Skin of body (tissue), 2 donors: ENCODE data around the gene NSL1. TPM values are rescaled to one million over a fixed set of nuclear protein-coding genes. Genes with fewer than 3 reads are reported as not detected.
"Not testable (repeated sequence)": the region's sequence is repeated elsewhere in the genome, so short reads cannot be mapped to it uniquely, and the experiment has no call there.

ENCODE experiments used
- DNase-seq: peaks from one replicate; lab custom pipeline; 2025; lab: John Stamatoyannopoulos, UW
- total RNA-seq: library from RNA; depleted of rRNA; stranded (reverse); fragments of >200 nt; gene quantifications from one replicate; pipeline ENCODE4 v1.2.3, GENCODE V29; 2014

Gene NSL1
- 29.6 TPM for total RNA-seq

- peak; percentile 94 for DNase-seq
Measured at GRCh38 chr1:212791676-212792395, at the start of gene NSL1, which contains the start of gene TATDN3. Gene NSL1 (minus strand): TSS chr1:212791777. CDS start chr1:212791763, 14 bp downstream. Gene TATDN3 (plus strand): TSS chr1:212791894. CDS start chr1:212791922, 28 bp downstream.

GRCh38 chr1:212838145-212838544, 46.6 kb upstream of the NSL1 start:
- DNase-seq, result no peak

- not testable (repeated sequence) for DNase-seq
Measured at GRCh38 chr1:212833211-212834207, 41.9 kb upstream of the NSL1 start.

GRCh38 chr1:212828395-212828794, 36.8 kb upstream of the NSL1 start:
- DNase-seq, result no peak

- no peak for DNase-seq
Measured at GRCh38 chr1:212827831-212828278, 36.3 kb upstream of the NSL1 start.

- no peak for DNase-seq
Measured at GRCh38 chr1:212827171-212827776, 35.7 kb upstream of the NSL1 start.

- DNase-seq, result no peak
Measured at GRCh38 chr1:212825798-212826452, 34.3 kb upstream of the NSL1 start.

GRCh38 chr1:212824201-212824600, 32.6 kb upstream of the NSL1 start:
- DNase-seq, result no peak

GRCh38 chr1:212822956-212823355, 31.4 kb upstream of the NSL1 start:
- DNase-seq, result no peak

- no peak for DNase-seq
Measured at GRCh38 chr1:212820969-212821368, 29.4 kb upstream of the NSL1 start.

- DNase-seq, result no peak
Measured at GRCh38 chr1:212819726-212820125, 28.1 kb upstream of the NSL1 start.

- no peak for DNase-seq
Measured at GRCh38 chr1:212816567-212817278, 25.1 kb upstream of the NSL1 start.

GRCh38 chr1:212814537-212815334, 23.2 kb upstream of the NSL1 start:
- DNase-seq, result no peak

- DNase-seq, result no peak
Measured at GRCh38 chr1:212805767-212806166, 14.2 kb upstream of the NSL1 start.

- no peak for DNase-seq
Measured at GRCh38 chr1:212797681-212798080, 6.1 kb upstream of the NSL1 start.

GRCh38 chr1:212794561-212795014, 3.0 kb upstream of the NSL1 start:
- no peak for DNase-seq

GRCh38 chr1:212792396-212792908, 875 bp upstream of the NSL1 start:
- no peak for DNase-seq

- no peak for DNase-seq
Measured at GRCh38 chr1:212791261-212791675, 309 bp downstream of the NSL1 start.

- DNase-seq, result no peak
Measured at GRCh38 chr1:212785871-212786270, 5.7 kb downstream of the NSL1 start.
